HG03196 (cell line): ENCODE measurements around the gene LAPTM5.

Experiments
- ATAC-seq: cut with Tn5 transposase; IDR thresholded peaks from one replicate; pipeline ENCODE4 v1.9.1; 2021; ENCODE audit not compliant: unreplicated experiment

LAPTM5 gene

DNA sequence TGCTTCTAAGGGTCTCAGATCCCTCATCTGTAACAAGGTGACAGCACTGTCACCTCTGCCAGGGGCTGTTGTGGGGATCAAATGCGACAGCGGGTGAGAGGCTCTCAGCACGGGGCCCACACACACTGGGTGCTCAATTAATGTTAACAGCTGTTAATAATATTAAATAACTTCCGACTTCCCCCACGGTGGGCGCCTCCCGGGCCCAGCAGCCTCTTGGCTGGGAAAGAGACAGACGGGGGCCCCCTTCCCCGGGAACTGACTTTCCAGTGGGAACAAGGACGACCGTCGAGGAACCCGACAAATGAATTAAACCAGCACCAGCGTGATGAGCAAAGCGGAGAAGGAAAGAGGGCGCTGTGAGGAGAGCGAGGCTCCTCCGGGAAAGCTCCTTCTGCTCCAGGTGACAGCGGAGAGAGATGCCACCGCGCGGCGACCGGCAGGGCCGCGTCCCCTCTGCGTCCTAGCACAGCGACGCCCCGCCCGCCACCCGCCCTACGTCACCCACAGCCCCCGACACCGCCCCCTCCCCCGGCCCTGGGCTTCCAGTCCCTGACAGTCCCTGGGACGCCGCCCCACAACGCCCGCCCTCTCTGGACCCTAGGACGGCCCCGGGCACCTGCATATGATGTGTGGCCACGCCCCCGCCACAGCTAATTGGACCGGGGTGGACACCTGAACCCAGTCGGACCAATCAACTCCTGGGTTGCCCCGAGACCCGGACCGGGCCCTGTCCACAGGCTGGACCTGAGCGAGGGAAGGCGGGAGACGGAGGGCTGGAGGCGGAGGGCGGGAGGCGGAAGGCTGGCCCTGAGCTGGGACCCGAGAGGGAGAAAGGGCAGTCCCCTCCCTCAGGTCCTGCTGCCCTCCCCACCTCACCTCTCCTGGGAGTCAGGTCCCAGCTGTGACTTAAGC, 72.4 kb downstream of the LAPTM5 start:
- no peak for ATAC-seq

DNA sequence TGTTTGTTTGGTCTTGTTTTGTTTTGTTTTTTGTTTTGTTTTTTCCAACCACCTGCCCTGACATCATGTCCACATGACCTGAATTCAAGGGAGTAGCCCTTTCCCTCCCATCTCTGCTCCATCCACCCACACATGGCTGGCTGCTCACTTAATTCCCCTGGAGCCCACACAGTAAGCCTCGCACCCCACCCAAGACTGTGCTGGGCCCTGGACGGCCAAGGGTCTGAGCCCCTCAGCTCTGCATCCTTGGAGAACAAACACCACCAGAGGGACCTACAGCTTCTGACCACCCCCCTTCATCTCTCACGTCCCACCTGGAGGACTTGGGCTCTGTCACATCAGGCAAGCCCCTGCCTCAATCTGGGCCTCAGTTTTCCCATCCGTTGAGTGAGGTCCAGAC, 73.3 kb downstream of the LAPTM5 start:
- no peak for ATAC-seq

DNA sequence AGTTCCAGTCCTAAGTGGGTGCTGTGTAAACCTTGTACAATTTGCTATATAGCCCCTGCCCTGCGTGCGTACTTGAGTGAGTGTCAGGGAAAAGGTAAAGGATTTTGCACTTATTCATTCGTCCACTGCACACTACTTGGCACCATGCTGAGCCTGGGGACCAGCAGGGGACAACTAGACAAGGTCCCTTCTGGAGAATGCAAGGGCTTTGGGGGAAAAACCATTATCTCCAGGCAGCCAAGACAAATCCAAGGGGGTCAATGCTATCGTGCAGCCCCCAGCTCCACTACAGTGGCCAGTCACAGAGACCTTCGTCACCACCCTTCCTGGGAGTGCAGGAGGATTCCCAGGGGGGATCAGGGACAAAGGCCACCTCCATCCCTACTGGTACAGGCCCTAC, 73.9 kb downstream of the LAPTM5 start:
- no peak for ATAC-seq
